ENCODE measurements around the gene GCC2.
"Not testable (repeated sequence)": the region's sequence is repeated elsewhere in the genome, so short reads cannot be mapped to it uniquely, and the experiment has no call there.

GCC2 gene

DNA sequence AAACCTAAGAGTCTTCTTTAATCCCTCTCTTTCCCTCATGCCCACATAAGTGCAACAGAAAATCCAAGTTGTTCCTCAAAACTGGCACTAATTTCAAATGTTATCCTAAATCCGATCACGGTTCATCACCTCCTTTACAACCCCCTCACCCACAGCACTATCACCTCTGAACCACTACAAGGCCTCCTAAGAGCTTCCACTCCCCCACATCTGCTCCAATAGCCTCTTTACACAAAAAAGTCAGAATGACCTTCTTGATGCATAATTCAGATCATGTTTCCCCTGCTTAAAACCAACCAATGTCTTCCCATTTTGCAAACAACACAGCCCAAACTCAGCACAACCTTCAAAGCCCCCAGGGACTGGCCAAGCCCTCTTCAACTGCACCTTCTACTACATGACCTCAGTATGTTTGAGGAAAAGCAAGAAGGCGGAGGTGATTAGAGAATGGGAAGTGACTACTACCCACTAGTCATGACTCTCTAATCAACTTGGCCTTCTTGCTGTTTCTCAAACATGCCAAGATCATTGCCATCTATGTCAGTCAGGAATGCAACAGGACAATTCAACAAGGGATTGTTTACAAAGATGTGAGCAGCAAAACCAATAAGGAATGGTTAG, 34.6 kb upstream of the GCC2 start:
- no peaks in the 10 kb centered on the region for H3K27me3 ChIP-seq (ENCODE audit: insufficient read depth, low read length)
- H3K9me3 ChIP-seq (ENCODE audit: insufficient read depth, low read depth, low read length): no peaks in the 10 kb centered on the region
- H3K27ac ChIP-seq (ENCODE audit: low read depth, low read length): no peak overlapping the region
- H3K4me3 ChIP-seq (ENCODE audit: low read length): no peak overlapping the region
- 96% methylated on average over 3 of the region's 3 CpGs for WGBS
- H3K36me3 ChIP-seq (ENCODE audit: insufficient read depth, low read length): no peaks in the 10 kb centered on the region
- no peak overlapping the region for H3K9ac ChIP-seq (ENCODE audit: low read depth, low read length)
- no peaks in the 10 kb centered on the region for H3K4me1 ChIP-seq (ENCODE audit: insufficient read depth, low read length)

DNA sequence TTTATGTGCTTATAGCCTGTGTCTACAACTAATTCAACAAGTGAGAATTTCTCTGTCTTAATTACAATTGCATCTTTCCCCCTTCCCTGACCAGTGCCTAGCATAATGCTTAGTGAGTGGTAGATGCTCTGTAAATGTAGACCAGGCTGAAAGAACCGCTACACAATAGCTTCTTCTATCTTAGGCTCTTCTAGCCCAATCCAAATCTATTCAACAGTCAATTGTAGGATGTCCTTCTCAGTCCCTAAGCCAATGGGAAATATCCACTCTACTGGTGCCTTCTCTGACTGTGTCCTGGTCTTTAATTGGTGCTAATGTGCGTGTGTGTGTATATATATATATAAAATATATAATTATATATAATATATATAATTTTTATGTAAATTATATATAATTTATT, 34.1 kb upstream of the GCC2 start:
- Histone ChIP-seq H3K4me1 (ENCODE audit: insufficient read depth, low read length) (no peaks in the 10 kb centered on the region), H3K4me3 (ENCODE audit: low read length) (no peak overlapping the region), H3K9ac (ENCODE audit: low read depth, low read length) (no peak overlapping the region), H3K36me3 (ENCODE audit: insufficient read depth, low read length) (no peaks in the 10 kb centered on the region), H3K27me3 (ENCODE audit: insufficient read depth, low read length) (no peaks in the 10 kb centered on the region), H3K9me3 (ENCODE audit: insufficient read depth, low read depth, low read length) (no peaks in the 10 kb centered on the region), H3K27ac (ENCODE audit: low read depth, low read length) (no peak overlapping the region)
- 100% methylated on average over 1 of the region's 2 CpGs for WGBS

DNA sequence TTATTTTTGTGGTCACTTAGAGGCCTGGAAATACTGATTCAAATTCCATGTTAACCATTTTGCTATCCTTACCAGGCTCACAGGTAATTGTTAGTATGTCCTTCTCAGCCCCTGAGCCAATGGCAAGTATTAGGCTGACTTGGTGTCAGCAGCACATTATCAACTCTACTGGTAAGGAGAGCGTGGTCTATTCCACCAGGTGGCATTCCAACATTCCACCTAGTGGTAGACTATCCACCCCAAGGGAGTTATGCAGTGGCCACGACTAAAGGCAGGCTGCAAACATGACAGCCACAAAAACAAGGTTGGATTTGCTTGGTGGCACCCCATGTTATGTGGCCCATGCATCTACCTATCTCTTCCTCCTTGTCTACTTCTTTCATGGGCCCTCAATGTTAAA, 31.8 kb upstream of the GCC2 start:
- Histone ChIP-seq H3K27me3 (ENCODE audit: insufficient read depth, low read length) (no peaks in the 10 kb centered on the region), H3K9me3 (ENCODE audit: insufficient read depth, low read depth, low read length) (no peaks in the 10 kb centered on the region), H3K27ac (ENCODE audit: low read depth, low read length) (no peak overlapping the region), H3K36me3 (ENCODE audit: insufficient read depth, low read length) (no peaks in the 10 kb centered on the region), H3K4me1 (ENCODE audit: insufficient read depth, low read length) (no peaks in the 10 kb centered on the region), H3K4me3 (ENCODE audit: low read length) (no peak overlapping the region), H3K9ac (ENCODE audit: low read depth, low read length) (no peak overlapping the region)
- 82% methylated on average over 2 of the region's 2 CpGs for WGBS

DNA sequence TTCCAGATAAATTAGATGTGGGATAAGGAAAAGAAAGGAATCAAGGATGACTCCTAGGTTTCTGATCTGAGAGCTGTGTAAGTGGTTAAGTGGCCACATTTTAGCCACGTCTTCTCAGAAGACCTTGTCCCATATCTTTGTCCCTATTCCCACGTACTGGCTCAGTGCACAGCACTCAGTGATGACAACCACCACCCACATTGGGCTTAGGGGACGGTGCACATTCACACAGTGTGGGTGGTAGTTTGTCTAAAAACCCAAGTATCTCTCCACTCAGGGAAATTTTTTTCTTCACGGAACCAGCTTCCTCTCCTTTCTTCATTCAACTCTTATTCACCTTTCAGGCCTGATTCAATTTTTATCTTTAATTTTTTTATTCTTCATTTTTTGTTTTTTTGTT, 30.6 kb upstream of the GCC2 start:
- Histone ChIP-seq H3K36me3 (ENCODE audit: insufficient read depth, low read length) (no peaks in the 10 kb centered on the region), H3K27ac (ENCODE audit: low read depth, low read length) (no peak overlapping the region), H3K27me3 (ENCODE audit: insufficient read depth, low read length) (no peaks in the 10 kb centered on the region), H3K9me3 (ENCODE audit: insufficient read depth, low read depth, low read length) (no peaks in the 10 kb centered on the region), H3K4me1 (ENCODE audit: insufficient read depth, low read length) (no peaks in the 10 kb centered on the region), H3K9ac (ENCODE audit: low read depth, low read length) (no peak overlapping the region), H3K4me3 (ENCODE audit: low read length) (no peak overlapping the region)
- 81% methylated on average over 4 of the region's 4 CpGs for WGBS

DNA sequence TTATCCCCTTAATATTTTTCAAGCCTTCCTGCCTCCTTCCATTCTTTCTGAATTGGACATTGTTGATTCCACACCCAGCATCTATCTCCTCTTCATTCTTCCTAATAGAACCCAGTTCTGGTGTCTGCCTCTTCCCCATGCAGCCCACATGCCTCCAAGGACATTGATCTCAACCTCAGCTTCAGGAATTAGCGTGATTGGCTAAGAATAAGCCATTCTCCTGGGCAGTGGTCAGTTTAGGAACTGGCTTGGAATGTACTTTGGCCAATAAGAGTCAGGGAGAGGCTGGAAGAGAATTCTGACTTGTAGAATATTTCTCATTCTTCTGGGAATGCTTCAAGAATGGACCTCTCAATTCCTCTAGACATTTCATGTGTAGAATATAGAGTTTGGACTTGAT, 25.9 kb upstream of the GCC2 start:
- H3K4me3 ChIP-seq (ENCODE audit: low read length): no peak overlapping the region
- no peaks in the 10 kb centered on the region for H3K36me3 ChIP-seq (ENCODE audit: insufficient read depth, low read length)
- H3K27me3 ChIP-seq (ENCODE audit: insufficient read depth, low read length): no peaks in the 10 kb centered on the region
- no peak overlapping the region for H3K27ac ChIP-seq (ENCODE audit: low read depth, low read length)
- no peaks in the 10 kb centered on the region for H3K9me3 ChIP-seq (ENCODE audit: insufficient read depth, low read depth, low read length)
- no peak overlapping the region for H3K9ac ChIP-seq (ENCODE audit: low read depth, low read length)
- WGBS: 91% methylated on average over 1 of the region's 1 CpG
- no peaks in the 10 kb centered on the region for H3K4me1 ChIP-seq (ENCODE audit: insufficient read depth, low read length)

DNA sequence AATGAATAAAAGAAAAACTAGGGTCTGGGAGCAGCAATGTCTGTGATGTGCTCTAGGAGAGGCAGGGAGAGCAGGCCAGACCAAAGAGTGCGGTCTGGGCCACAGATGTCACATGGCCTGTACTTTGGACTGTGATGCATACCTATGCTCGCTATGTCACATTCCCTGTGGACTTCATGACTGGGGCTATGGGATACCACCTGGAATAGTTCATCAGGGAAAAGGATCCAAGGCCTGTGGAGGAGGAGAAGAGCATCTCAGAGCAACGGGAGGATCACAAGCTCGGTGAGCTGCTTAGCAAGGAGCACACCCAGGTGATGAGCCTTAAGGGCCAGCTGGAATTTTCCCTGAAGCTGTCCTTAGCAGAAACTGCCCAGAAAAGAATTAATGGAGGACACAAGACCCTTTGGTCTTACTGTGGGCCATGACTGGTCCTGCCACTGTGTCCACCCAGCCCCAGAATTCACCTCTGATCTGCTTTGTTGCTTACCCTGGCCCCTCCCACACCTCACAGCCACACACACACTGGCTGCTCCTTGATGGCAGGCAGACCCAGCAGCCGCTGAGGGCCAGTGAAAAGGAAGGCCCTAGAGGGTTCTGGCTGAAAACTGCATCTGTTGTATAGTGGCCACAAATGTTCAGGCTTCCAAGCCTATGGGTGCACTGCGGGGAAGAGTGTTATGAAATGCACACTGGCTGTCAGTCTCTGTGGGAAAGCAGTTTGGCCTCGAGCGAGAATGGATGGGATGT, 25.3 kb upstream of the GCC2 start:
- Histone ChIP-seq H3K27me3 (ENCODE audit: insufficient read depth, low read length) (no peaks in the 10 kb centered on the region), H3K9me3 (ENCODE audit: insufficient read depth, low read depth, low read length) (no peaks in the 10 kb centered on the region), H3K4me3 (ENCODE audit: low read length) (no peak overlapping the region), H3K27ac (ENCODE audit: low read depth, low read length) (no peak overlapping the region), H3K9ac (ENCODE audit: low read depth, low read length) (no peak overlapping the region), H3K4me1 (ENCODE audit: insufficient read depth, low read length) (no peaks in the 10 kb centered on the region), H3K36me3 (ENCODE audit: insufficient read depth, low read length) (no peaks in the 10 kb centered on the region)
- WGBS: 92% methylated on average over 8 of the region's 8 CpGs

DNA sequence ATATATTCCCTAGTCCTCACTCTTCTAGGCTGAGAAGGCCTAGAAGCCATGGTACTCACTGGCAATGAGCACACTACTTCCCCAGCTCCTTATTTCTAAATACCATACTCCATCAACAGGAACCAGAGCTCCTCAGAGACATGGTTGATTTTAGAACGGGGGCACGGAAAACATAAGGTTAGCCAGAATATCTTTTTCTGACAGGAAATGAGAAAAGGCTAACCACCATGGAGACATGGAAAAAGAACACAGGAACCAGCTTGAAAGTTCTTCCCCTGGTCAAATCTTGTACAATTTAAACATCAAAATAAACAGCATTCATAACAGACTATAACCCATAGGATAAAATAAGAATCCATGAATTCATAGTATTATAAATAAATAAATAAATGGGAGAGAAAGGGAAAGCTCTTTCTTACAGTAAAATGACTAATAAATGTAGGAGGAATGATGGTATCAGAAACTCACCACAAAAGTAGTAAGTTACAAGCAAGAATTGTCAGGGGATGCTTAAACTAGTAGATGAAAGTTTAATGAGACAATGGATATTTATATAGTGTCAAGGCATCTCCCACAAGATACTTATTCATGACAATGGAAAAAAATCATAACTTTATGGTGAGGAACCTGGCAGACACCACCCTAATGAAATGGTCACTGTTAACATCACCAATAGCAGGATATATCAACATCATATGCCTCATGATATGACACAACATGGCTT, 20.6 kb upstream of the GCC2 start:
- no peaks in the 10 kb centered on the region for H3K4me1 ChIP-seq (ENCODE audit: insufficient read depth, low read length)
- no peaks in the 10 kb centered on the region for H3K36me3 ChIP-seq (ENCODE audit: insufficient read depth, low read length)
- no peaks in the 10 kb centered on the region for H3K27me3 ChIP-seq (ENCODE audit: insufficient read depth, low read length)
- H3K27ac ChIP-seq (ENCODE audit: low read depth, low read length): no peak overlapping the region
- no peak overlapping the region for H3K4me3 ChIP-seq (ENCODE audit: low read length)
- no peaks in the 10 kb centered on the region for H3K9me3 ChIP-seq (ENCODE audit: insufficient read depth, low read depth, low read length)
- WGBS: 95% methylated on average over 2 of the region's 2 CpGs
- no peak overlapping the region for H3K9ac ChIP-seq (ENCODE audit: low read depth, low read length)

DNA sequence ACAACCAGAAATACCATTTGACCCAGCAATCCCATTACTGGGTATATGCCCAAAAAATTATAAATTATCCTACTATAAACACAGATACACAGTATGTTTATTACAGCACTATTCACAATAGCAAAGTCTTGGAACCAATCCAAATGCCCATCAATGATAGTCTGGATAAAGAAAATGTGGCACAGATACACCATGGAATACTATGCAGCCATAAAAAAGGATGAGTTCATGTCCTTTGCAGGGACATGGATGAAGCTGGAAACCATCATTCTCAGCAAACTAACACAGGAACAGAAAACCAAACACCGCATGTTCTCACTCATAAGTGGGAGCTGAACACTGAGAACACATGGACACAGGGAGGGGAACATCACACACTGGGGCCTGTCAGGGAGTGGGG, 13.4 kb upstream of the GCC2 start:
- H3K9ac ChIP-seq (ENCODE audit: low read depth, low read length): not testable (repeated sequence)

DNA sequence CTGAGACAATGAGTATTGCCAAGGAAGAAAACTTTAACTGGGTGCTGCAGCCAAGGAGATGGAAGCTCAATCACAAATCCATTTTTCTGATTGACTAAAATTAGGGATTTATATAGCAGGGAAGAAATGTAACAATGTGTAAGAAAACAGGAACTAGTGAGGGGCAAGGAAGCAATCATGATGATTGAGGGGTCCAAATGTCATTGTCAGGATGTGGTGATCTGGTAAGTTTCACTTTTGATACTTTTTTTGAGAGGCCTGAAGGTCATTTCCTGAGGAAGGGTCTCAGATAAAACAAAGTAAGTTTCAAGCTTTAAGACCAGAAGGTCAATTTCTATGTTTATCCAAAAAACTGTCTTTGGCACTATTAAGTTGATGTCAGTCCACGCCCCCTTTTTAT, 12.0 kb upstream of the GCC2 start:
- H3K27me3 ChIP-seq (ENCODE audit: insufficient read depth, low read length): no peaks in the 10 kb centered on the region
- WGBS: 60% methylated on average over 1 of the region's 1 CpG

More for the DNA sequence above, 13.4 kb upstream of the GCC2 start:
- not testable (repeated sequence) for H3K27me3 ChIP-seq (ENCODE audit: insufficient read depth, low read length); H3K4me1 ChIP-seq (ENCODE audit: insufficient read depth, low read length); H3K9me3 ChIP-seq (ENCODE audit: insufficient read depth, low read depth, low read length); H3K4me3 ChIP-seq (ENCODE audit: low read length); H3K27ac ChIP-seq (ENCODE audit: low read depth, low read length); H3K36me3 ChIP-seq (ENCODE audit: insufficient read depth, low read length)
- 100% methylated on average over 1 of the region's 1 CpG for WGBS

DNA sequence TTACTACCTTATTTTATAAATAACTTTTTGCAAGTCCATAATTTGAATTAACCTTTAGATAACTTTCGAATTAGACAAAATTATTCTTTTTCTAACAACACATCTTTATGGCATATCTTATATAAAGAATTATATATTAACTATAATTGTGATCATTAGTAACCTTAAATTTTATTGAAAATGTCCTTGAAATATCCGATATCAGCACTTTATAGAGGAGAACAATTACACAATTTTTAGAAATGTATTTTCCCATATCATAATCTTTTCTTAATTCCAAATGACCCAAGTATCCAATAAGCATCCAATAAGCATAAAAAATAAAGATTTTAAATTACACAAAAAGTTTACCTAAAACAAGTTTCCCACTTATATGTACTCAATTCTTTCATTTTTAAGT, 7.3 kb upstream of the GCC2 start:
- no peak overlapping the region for H3K9ac ChIP-seq (ENCODE audit: low read depth, low read length)
- no peak overlapping the region for H3K27ac ChIP-seq (ENCODE audit: low read depth, low read length)
- no peaks in the 10 kb centered on the region for H3K9me3 ChIP-seq (ENCODE audit: insufficient read depth, low read depth, low read length)
- H3K4me3 ChIP-seq (ENCODE audit: low read length): no peak overlapping the region
- H3K36me3 ChIP-seq (ENCODE audit: insufficient read depth, low read length): no peaks in the 10 kb centered on the region
- no peaks in the 10 kb centered on the region for H3K4me1 ChIP-seq (ENCODE audit: insufficient read depth, low read length)
- no peaks in the 10 kb centered on the region for H3K27me3 ChIP-seq (ENCODE audit: insufficient read depth, low read length)
- WGBS: 100% methylated on average over 1 of the region's 2 CpGs

More for the DNA sequence above, 12.0 kb upstream of the GCC2 start:
- H3K9ac ChIP-seq (ENCODE audit: low read depth, low read length): no peak overlapping the region
- H3K9me3 ChIP-seq (ENCODE audit: insufficient read depth, low read depth, low read length): no peaks in the 10 kb centered on the region
- no peak overlapping the region for H3K4me3 ChIP-seq (ENCODE audit: low read length)
- no peaks in the 10 kb centered on the region for H3K36me3 ChIP-seq (ENCODE audit: insufficient read depth, low read length)
- no peak overlapping the region for H3K27ac ChIP-seq (ENCODE audit: low read depth, low read length)
- no peaks in the 10 kb centered on the region for H3K4me1 ChIP-seq (ENCODE audit: insufficient read depth, low read length)

DNA sequence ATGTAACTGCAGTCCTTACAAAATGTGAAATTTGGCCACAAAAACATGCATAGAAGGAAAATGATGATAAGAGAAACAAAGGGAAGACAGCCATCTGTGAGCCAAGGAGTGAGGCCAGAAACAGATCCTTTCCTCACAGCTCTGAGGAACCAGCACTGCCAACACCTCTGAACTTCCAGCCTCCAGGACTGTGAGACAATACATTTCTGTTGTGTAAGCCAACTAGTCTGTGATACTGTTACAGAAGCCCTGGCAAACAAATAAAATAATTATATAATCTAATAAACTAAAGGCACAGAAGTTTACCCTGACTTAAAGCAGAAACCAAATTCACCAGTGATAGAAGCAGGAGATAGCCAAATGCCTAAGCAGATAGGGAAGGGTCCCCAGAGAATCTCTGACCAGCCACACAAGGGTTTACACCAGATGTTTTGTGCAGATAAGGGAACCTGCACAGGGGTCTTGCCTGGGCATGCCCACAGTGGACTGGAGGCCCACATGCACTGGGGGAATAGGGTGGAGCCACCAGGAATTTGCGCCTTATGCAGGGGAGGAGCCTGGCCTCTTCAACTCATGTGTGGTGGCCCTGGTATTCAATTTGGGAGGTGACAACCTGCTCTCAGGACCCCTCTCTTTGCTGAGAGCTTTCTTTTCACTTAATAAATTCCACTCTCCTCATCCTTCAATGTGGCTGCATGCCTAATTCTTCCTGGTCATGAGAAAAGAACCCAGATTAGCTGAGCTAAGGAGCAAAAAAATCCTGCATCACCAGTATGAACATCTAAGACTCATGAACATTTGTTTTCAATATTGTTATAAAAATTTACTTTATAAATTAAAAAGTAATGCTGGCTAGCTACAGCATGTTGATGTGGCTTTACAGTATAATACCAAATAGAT, 3.8 kb upstream of the GCC2 start:
- H3K4me1 ChIP-seq (ENCODE audit: insufficient read depth, low read length): peaks cover 10% of the 10 kb centered on the region
- H3K9me3 ChIP-seq (ENCODE audit: insufficient read depth, low read depth, low read length): no peaks in the 10 kb centered on the region
- no peaks in the 10 kb centered on the region for H3K36me3 ChIP-seq (ENCODE audit: insufficient read depth, low read length)
- no peak overlapping the region for H3K27ac ChIP-seq (ENCODE audit: low read depth, low read length)
- H3K4me3 ChIP-seq (ENCODE audit: low read length): no peak overlapping the region
- no peaks in the 10 kb centered on the region for H3K27me3 ChIP-seq (ENCODE audit: insufficient read depth, low read length)
- no peak overlapping the region for H3K9ac ChIP-seq (ENCODE audit: low read depth, low read length)
- 88% methylated on average over 1 of the region's 1 CpG for WGBS
